Measurements from ENCODE around the gene MAGEA9B.
"Not testable (repeated sequence)": the region's sequence is repeated elsewhere in the genome, so short reads cannot be mapped to it uniquely, and the experiment has no call there.

Gene MAGEA9B, protein sequence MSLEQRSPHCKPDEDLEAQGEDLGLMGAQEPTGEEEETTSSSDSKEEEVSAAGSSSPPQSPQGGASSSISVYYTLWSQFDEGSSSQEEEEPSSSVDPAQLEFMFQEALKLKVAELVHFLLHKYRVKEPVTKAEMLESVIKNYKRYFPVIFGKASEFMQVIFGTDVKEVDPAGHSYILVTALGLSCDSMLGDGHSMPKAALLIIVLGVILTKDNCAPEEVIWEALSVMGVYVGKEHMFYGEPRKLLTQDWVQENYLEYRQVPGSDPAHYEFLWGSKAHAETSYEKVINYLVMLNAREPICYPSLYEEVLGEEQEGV

DNA sequence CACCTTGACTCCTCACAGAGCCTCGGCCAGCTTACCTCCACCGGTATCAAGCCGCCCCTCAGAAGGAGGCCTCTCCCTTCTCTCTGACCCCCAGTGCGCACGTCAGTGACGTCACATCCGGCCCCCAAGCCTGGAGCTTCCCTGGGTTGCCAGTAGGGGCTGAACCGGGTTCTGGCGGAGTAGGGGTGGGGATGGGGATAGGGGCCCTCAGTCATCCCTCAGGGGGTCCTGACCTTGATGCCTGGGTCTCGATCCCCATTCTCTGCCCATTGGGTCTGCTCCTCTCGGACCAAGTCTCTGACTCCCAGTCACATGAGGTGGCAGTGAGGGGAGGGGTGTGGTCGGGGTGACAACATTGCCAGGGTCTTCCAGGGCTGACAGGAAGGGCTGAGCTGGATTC lies at the start of gene MAGEA9B:
MAGEA9B (minus strand) TSS at position 101 of the 400 bp plus-strand sequence. CDS start 4,280 bp downstream, outside the sequence.
- not testable (repeated sequence) for H3K36me3 ChIP-seq (ENCODE audit: insufficient read depth, low read length); H3K4me3 ChIP-seq (ENCODE audit: low read length); H3K27me3 ChIP-seq (ENCODE audit: insufficient read depth, low read length); H3K9me3 ChIP-seq (ENCODE audit: low read length); H3K4me1 ChIP-seq (ENCODE audit: insufficient read depth, low read length); H2AFZ ChIP-seq (ENCODE audit: low read depth, low read length)

DNA sequence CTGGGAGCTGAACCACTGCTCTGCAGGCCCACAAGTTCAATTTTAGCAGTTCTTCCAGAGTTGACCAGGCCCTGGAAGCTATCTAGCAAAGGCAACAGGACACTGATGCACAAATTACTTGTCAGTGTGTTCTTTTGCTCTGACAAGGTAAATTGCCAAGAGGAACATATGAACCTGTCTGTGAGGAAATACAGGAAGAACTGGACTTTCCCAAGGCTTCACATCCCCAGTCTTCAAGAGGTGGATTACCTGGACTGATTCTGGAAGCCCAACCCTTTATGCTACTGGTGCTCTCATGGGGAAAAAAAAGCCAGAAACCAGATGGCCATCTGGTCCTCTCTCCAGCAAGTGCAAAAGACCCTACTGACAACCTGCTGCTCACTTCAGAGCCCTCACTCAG lies 46.3 kb upstream of the MAGEA9B start:
- H2AFZ ChIP-seq (ENCODE audit: low read depth, low read length) = no peak overlapping the region
- H3K36me3 ChIP-seq (ENCODE audit: insufficient read depth, low read length) = no peaks in the 10 kb centered on the region

DNA sequence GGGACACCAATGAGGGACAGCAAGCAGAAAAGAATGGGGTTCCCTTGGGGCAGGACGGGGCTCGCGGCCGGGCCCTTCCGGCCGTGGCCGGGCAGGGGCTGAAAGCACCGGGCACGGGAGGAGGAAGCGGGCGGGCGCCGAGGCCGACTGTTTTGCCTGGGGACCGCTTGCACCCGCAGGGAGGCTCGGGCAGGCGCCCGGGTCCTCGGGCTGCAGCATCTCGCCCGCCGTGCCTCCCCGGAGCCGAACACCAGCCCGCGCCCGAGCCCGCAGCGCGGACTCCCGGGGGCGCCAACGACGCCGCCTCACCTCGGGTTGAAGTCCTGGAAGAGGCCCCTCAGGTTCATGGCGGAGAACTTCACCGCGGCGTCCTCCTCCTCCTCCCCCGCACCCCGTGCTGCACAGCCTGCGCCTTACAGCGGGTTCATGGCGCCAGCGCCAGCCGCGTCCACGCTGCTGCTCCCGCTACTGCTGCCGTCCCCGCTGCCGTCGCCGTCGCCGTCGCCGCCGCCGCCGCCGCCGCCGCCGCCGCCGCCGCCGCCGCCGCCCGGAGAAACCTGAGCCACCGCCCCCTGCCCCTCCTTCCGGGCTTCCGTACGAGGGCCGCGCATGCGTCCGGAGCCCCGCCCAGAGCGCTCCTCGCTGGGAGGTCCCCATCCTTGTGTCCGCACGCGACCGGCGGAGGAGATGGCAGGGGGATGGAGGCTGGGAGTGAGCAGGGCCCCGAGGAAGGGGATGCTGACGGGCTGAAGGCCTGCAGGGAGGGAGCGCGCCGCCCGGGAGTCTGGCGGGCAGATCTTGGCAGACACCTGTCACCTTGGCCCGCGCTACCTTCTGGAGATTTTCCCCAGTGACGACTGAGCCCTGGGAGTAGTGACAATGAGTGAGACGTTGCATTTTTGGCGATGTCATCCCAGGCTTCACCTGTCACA lies 44.2 kb upstream of the MAGEA9B start, which contains the start of gene TMEM185A:
TMEM185A (minus strand) TSS at position 559 of the 932 bp plus-strand sequence; CDS start at position 347, 212 bp downstream.
- H3K9me3 ChIP-seq (ENCODE audit: low read length) = no peaks in the 10 kb centered on the region
- H2AFZ ChIP-seq (ENCODE audit: low read depth, low read length) = no peak within 1 kb of the TSS
- H3K27me3 ChIP-seq (ENCODE audit: insufficient read depth, low read length) = peaks cover 13% of the 10 kb centered on the region
- H3K4me3 ChIP-seq (ENCODE audit: low read length) = peak within 1 kb of the TSS; percentile 69
- H3K36me3 ChIP-seq (ENCODE audit: insufficient read depth, low read length) = no peaks in the 10 kb centered on the region
- peaks cover 3% of the 10 kb centered on the region for H3K4me1 ChIP-seq (ENCODE audit: insufficient read depth, low read length)

More for the DNA sequence above, 46.3 kb upstream of the MAGEA9B start:
- no peaks in the 10 kb centered on the region for H3K9me3 ChIP-seq (ENCODE audit: low read length)
- H3K4me1 ChIP-seq (ENCODE audit: insufficient read depth, low read length) = peaks cover 3% of the 10 kb centered on the region
- H3K4me3 ChIP-seq (ENCODE audit: low read length) = no peak overlapping the region
- H3K27me3 ChIP-seq (ENCODE audit: insufficient read depth, low read length) = peaks cover 13% of the 10 kb centered on the region

DNA sequence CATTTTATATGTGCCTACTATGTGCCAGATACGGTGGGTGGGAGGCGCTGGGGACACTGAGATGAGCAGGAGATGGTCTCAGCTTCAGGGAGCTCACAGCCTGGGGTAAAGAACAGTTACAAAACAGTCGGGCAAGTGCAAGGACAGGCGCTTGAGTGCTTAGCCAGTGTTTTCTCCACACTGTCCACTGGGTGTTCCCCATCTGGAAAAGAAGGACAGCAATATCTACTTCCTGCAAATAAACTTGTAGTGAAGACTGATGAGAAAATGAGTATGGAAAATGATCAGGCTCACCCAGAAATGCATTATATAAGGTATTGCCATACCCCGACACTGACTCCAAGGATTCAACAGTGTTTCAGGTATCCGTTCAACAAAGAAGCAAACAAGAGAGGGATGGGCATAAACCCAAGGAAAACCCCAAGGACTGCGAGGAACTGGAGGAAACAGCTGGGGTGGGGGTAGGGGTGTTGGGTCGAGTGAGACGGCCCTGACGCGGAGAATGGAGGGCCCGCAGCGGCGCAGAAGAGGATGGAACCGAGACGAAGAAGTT lies 43.5 kb upstream of the MAGEA9B start:
- Histone ChIP-seq H3K4me3 (ENCODE audit: low read length) (peak overlapping the region; percentile 69), H2AFZ (ENCODE audit: low read depth, low read length) (no peak overlapping the region), H3K27me3 (ENCODE audit: insufficient read depth, low read length) (peaks cover 13% of the 10 kb centered on the region), H3K9me3 (ENCODE audit: low read length) (no peaks in the 10 kb centered on the region), H3K36me3 (ENCODE audit: insufficient read depth, low read length) (no peaks in the 10 kb centered on the region), H3K4me1 (ENCODE audit: insufficient read depth, low read length) (peaks cover 3% of the 10 kb centered on the region)

DNA sequence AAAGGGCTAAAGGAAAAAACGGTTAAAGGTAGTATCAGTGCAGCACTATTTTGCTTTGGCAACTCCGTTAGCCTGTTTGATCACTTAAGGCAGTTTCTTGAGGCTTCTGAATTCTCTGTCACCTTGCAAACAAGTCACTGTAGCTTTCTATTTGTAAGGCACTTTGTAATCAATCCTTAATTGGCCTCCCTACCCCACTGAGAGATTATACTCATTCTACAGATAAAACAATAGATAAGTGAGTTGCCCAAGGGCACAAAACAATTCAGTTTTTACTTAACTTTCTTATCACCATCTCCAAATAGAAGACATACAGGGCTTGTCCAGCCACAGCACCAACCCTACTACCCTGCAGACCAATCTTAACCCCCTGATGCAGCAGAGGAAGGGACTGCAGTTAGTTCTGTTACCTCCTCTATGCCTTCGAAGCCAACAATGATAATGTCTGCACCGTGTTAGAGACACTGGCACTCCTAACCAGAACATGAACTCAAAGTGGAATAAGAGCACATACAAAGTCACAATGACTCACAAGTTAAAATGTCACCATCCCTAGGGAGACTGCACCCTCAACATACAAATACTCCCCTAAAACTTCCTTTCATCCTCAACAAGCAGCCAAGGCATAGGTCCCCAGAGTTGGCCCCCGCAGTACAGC lies 42.6 kb upstream of the MAGEA9B start:
- H3K36me3 ChIP-seq (ENCODE audit: insufficient read depth, low read length) = no peaks in the 10 kb centered on the region
- H2AFZ ChIP-seq (ENCODE audit: low read depth, low read length) = no peak overlapping the region

DNA sequence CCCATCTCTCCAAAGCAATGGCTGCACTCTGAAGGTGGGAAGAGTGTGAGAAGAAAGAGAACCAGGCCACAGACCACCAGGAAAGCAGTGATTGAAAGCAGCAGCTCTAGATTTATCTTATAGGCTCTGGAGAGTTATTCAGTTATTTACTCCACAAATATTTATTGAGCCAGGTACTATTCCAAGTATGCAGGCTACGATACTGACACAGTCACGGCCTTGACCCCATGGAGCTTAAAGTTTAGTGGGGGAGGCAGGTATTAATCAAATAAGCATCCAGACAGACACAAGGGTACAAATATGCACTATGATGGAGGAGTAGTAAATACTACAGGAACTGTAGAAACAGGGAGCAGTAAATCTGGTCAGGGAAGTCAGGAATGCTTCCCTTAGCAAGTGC lies 41.5 kb upstream of the MAGEA9B start:
- peaks cover 3% of the 10 kb centered on the region for H3K4me1 ChIP-seq (ENCODE audit: insufficient read depth, low read length)
- H2AFZ ChIP-seq (ENCODE audit: low read depth, low read length) = no peak overlapping the region
- H3K9me3 ChIP-seq (ENCODE audit: low read length) = no peaks in the 10 kb centered on the region
- H3K27me3 ChIP-seq (ENCODE audit: insufficient read depth, low read length) = peaks cover 8% of the 10 kb centered on the region
- H3K4me3 ChIP-seq (ENCODE audit: low read length) = no peak overlapping the region
- no peaks in the 10 kb centered on the region for H3K36me3 ChIP-seq (ENCODE audit: insufficient read depth, low read length)

More for the DNA sequence above, 42.6 kb upstream of the MAGEA9B start:
- H3K9me3 ChIP-seq (ENCODE audit: low read length) = no peaks in the 10 kb centered on the region
- peaks cover 3% of the 10 kb centered on the region for H3K4me1 ChIP-seq (ENCODE audit: insufficient read depth, low read length)
- peak overlapping the region; percentile 69 for H3K4me3 ChIP-seq (ENCODE audit: low read length)
- peaks cover 8% of the 10 kb centered on the region for H3K27me3 ChIP-seq (ENCODE audit: insufficient read depth, low read length)

DNA sequence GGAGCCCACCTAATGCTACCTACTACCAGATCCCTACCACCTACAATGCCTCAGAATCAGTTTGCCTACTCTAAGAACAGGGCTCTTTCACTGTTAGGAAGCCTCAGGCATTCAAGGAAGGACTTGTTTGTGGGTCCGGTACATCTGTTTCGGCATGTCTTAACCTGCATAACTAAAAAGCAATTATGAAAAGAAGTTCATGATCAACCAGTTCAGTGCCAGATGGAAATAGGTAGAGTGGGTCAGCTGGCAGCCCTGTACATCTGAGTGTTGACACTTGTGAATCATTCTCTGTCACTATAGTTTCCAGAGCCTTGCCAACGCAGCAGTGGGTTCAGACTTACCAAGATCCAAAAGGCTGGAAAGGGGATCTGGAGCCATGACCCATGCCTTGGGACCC lies 41.0 kb upstream of the MAGEA9B start:
- Histone ChIP-seq H3K36me3 (ENCODE audit: insufficient read depth, low read length) (no peaks in the 10 kb centered on the region), H3K4me1 (ENCODE audit: insufficient read depth, low read length) (peaks cover 3% of the 10 kb centered on the region), H3K4me3 (ENCODE audit: low read length) (no peak overlapping the region), H3K27me3 (ENCODE audit: insufficient read depth, low read length) (peaks cover 8% of the 10 kb centered on the region), H2AFZ (ENCODE audit: low read depth, low read length) (no peak overlapping the region), H3K9me3 (ENCODE audit: low read length) (no peaks in the 10 kb centered on the region)

DNA sequence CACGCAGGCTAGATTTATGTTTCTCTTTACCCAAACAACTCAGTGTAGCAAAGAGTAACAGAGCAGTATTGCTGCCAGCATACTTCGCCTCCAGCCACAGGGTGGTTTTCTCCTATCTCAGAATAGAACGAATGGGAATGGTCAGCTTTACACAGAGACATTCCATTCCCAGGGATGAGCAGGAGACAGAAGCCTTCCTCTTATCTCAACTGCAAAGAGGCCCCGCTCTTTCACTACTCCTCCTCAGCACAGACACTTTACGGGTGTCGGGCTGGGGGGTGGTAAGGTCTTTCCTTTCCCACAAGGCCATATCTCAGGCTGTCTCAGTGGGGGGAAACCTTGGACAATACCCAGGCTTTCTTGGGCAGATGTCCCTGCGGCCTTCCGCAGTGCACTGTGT lies 39.6 kb upstream of the MAGEA9B start:
- not testable (repeated sequence) for H3K4me3 ChIP-seq (ENCODE audit: low read length); H3K27me3 ChIP-seq (ENCODE audit: insufficient read depth, low read length); H3K36me3 ChIP-seq (ENCODE audit: insufficient read depth, low read length); H3K4me1 ChIP-seq (ENCODE audit: insufficient read depth, low read length); H3K9me3 ChIP-seq (ENCODE audit: low read length); H2AFZ ChIP-seq (ENCODE audit: low read depth, low read length)

DNA sequence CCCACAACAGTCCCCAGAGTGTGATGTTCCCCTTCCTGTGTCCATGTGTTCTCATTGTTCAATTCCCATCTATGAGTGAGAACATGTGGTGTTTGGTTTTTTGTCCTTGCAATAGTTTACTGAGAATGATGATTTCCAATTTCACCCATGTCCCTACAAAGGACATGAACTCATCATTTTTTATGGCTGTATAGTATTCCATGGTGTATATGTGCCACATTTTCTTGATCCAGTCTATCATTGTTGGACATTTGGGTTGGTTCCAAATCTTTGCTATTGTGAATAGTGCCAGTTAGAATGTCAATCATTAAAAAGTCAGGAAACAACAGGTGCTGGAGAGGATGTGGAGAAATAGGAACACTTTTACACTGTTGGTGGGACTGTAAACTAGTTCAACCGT lies 32.4 kb upstream of the MAGEA9B start:
- not testable (repeated sequence) for H3K9me3 ChIP-seq (ENCODE audit: low read length); H3K36me3 ChIP-seq (ENCODE audit: insufficient read depth, low read length); H2AFZ ChIP-seq (ENCODE audit: low read depth, low read length); H3K27me3 ChIP-seq (ENCODE audit: insufficient read depth, low read length); H3K4me1 ChIP-seq (ENCODE audit: insufficient read depth, low read length); H3K4me3 ChIP-seq (ENCODE audit: low read length)

DNA sequence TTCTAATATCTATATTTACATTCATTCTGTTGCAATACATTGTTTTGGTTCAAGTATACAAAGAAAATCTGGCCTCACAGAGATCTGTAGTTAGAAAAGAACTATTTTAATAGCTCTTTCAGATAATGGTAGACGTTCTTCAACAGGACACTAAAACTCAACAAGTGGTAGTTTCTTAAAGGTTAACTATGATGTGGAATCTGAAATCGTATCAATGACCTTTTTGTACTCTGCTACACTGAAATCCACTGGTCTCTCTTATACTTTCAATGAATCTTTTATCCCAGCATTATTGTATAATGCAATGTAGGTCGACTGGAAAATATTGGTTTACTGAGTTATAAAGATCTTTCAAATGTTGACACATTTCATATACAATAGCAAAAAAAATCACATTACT lies 31.6 kb upstream of the MAGEA9B start:
- H3K4me3 ChIP-seq (ENCODE audit: low read length) = no peak overlapping the region
- no peak overlapping the region for H2AFZ ChIP-seq (ENCODE audit: low read depth, low read length)
- H3K36me3 ChIP-seq (ENCODE audit: insufficient read depth, low read length) = no peaks in the 10 kb centered on the region
- H3K27me3 ChIP-seq (ENCODE audit: insufficient read depth, low read length) = no peaks in the 10 kb centered on the region
- H3K9me3 ChIP-seq (ENCODE audit: low read length) = no peaks in the 10 kb centered on the region
- peaks cover 2% of the 10 kb centered on the region for H3K4me1 ChIP-seq (ENCODE audit: insufficient read depth, low read length)

DNA sequence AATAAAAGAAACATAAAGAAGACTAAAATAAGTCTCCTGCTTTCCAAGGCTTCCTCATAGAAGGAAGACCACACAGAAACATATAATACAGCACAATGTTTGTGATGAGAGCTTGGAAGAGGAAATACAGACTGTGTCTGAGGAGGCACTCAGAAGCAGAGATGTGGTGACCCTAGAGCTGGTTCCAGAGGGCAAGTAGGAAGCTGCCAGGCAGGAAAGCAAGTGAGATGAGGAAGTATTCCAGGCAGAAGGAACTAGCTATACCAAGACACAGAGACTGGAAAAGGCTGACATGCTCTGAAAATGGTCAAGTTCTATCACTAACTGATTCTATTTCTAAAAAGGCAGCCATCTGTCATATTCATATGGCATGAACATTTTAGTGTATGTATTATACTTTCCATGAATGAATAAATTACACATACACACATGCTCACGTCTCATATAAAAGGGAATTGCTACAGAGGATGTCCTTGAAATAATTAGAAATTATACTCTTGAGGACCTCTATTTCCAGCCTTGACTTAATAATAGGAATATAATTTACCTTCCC lies 24.4 kb upstream of the MAGEA9B start:
- Histone ChIP-seq H3K36me3 (ENCODE audit: insufficient read depth, low read length) (peaks cover 7% of the 10 kb centered on the region), H3K27me3 (ENCODE audit: insufficient read depth, low read length) (no peaks in the 10 kb centered on the region), H3K4me1 (ENCODE audit: insufficient read depth, low read length) (peaks cover 3% of the 10 kb centered on the region), H3K9me3 (ENCODE audit: low read length) (no peaks in the 10 kb centered on the region), H3K4me3 (ENCODE audit: low read length) (no peak overlapping the region), H2AFZ (ENCODE audit: low read depth, low read length) (no peak overlapping the region)

DNA sequence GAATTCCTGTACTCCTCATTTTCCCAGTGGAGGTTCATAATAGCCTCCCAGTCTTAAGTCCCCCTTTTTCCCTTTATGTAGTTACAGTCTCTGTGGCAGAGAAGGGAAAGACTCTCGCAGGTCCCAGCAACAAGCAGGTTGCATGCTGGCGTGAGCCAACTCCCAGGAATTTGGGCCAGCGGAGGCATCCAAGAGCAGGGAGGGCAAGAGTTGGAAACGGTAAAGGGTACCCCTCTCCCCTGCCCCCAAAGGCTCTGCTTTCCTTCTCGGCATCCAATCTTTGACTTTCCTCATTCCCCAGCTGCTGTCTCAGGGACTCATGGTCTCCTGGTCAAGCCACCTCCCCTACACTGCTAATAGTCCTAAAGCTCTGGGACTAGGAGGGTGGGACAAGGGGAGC lies 23.3 kb upstream of the MAGEA9B start:
- H3K4me3 ChIP-seq (ENCODE audit: low read length) = no peak overlapping the region
- H3K27me3 ChIP-seq (ENCODE audit: insufficient read depth, low read length) = no peaks in the 10 kb centered on the region
- peaks cover 11% of the 10 kb centered on the region for H3K36me3 ChIP-seq (ENCODE audit: insufficient read depth, low read length)
- no peaks in the 10 kb centered on the region for H3K9me3 ChIP-seq (ENCODE audit: low read length)
- no peak overlapping the region for H2AFZ ChIP-seq (ENCODE audit: low read depth, low read length)
- H3K4me1 ChIP-seq (ENCODE audit: insufficient read depth, low read length) = peaks cover 3% of the 10 kb centered on the region
